Pulmonary artery endothelial cell (primary cell): ENCODE measurements around the gene PADI4. TPM values are rescaled to one million over a fixed set of nuclear protein-coding genes. Genes with fewer than 3 reads are reported as not detected.
"Not testable (repeated sequence)": the region's sequence is repeated elsewhere in the genome, so short reads cannot be mapped to it uniquely, and the experiment has no call there.

ENCODE experiments used
- DNase-seq: peaks from one replicate; pipeline ENCODE4 v3.0.0-alpha.2; 2011; ENCODE audit warnings: low read depth, low spot score
- total RNA-seq: library from RNA; depleted of rRNA; stranded (reverse); fragments of >200 nt; gene quantifications from 2 replicates; pipeline ENCODE4 v1.2.3, GENCODE V29; 2014

PADI4 gene
- total RNA-seq, 1 donor from 2014 or later = not detected

GRCh38 chr1:17313530-17314309 is 5.7 kb downstream of the PADI4 start:
- DNase-seq = no peak

- no peak for DNase-seq
Observed at GRCh38 chr1:17314491-17314971, 6.5 kb downstream of the PADI4 start.

GRCh38 chr1:17315542-17316130 is 7.6 kb downstream of the PADI4 start:
- no peak for DNase-seq

- no peak for DNase-seq
Observed at GRCh38 chr1:17316704-17317103, 8.7 kb downstream of the PADI4 start.

GRCh38 chr1:17318262-17318661 is 10.3 kb downstream of the PADI4 start:
- DNase-seq = no peak

GRCh38 chr1:17319561-17320350 is 11.8 kb downstream of the PADI4 start:
- DNase-seq = no peak

GRCh38 chr1:17321857-17322390 is 13.9 kb downstream of the PADI4 start:
- DNase-seq = not testable (repeated sequence)

GRCh38 chr1:17328855-17329254 is 20.9 kb downstream of the PADI4 start:
- DNase-seq = no peak

- no peak for DNase-seq
Observed at GRCh38 chr1:17329610-17330009, 21.6 kb downstream of the PADI4 start.

GRCh38 chr1:17330856-17331255 is 22.9 kb downstream of the PADI4 start:
- DNase-seq = no peak

- no peak for DNase-seq
Observed at GRCh38 chr1:17333081-17333480, 25.1 kb downstream of the PADI4 start.

- peak; percentile 8 for DNase-seq
Observed at GRCh38 chr1:17335821-17336710, 28.1 kb downstream of the PADI4 start.

GRCh38 chr1:17338706-17339493 is 30.9 kb downstream of the PADI4 start:
- no peak for DNase-seq

GRCh38 chr1:17339521-17339920 is 31.5 kb downstream of the PADI4 start:
- DNase-seq = no peak

- DNase-seq = no peak
Observed at GRCh38 chr1:17340358-17340757, 32.4 kb downstream of the PADI4 start.

- no peak for DNase-seq
Observed at GRCh38 chr1:17342014-17342441, 34.0 kb downstream of the PADI4 start.

- DNase-seq = not testable (repeated sequence)
Observed at GRCh38 chr1:17345506-17345905, 37.5 kb downstream of the PADI4 start.

- DNase-seq = no peak
Observed at GRCh38 chr1:17346046-17346789, 38.2 kb downstream of the PADI4 start.
